Activated T-helper 1 cell treated with anti-CD3 and anti-CD28 coated beads, Interleukin-2, amount 50 U/mL, for 16 hours (primary cell): Measurements from ENCODE around the gene VAPA.

Experiments
- DNase-seq, 2 donors: peaks; one replicate each; pipeline ENCODE4 v3.0.0-alpha.2; 2020; ENCODE audit warnings: low read depth in 1 of 2, low spot score in 1 of 2

VAPA gene

GRCh38 chr18:9969247-9969646 is 55.4 kb downstream of the VAPA start:
- DNase-seq, result no peak

- DNase-seq, result peak; percentile 30 to 46
Observed at GRCh38 chr18:9971313-9971920, 57.6 kb downstream of the VAPA start.

GRCh38 chr18:9973470-9973869 is 59.7 kb downstream of the VAPA start:
- DNase-seq, result no peak

- DNase-seq, result no peak
Observed at GRCh38 chr18:9974279-9974915, 60.6 kb downstream of the VAPA start.

GRCh38 chr18:9975658-9976057 is 61.8 kb downstream of the VAPA start:
- DNase-seq, result no peak

- DNase-seq, result no peak
Observed at GRCh38 chr18:9982711-9983110, 68.9 kb downstream of the VAPA start.

GRCh38 chr18:9984080-9984479 is 70.3 kb downstream of the VAPA start:
- no peak for DNase-seq

- DNase-seq, result no peak
Observed at GRCh38 chr18:9985641-9986040, 71.8 kb downstream of the VAPA start.

GRCh38 chr18:9986156-9986930 is 72.5 kb downstream of the VAPA start:
- DNase-seq, result no peak

GRCh38 chr18:9987345-9987744 is 73.5 kb downstream of the VAPA start:
- DNase-seq, result no peak

GRCh38 chr18:9987931-9988330 is 74.1 kb downstream of the VAPA start:
- DNase-seq, result no peak

- DNase-seq, result no peak
Observed at GRCh38 chr18:9988665-9989064, 74.8 kb downstream of the VAPA start.

GRCh38 chr18:9989481-9989880 is 75.7 kb downstream of the VAPA start:
- DNase-seq, result no peak

- DNase-seq, result no peak
Observed at GRCh38 chr18:9991011-9992000, 77.5 kb downstream of the VAPA start.

GRCh38 chr18:9992300-9992972 is 78.6 kb downstream of the VAPA start:
- no peak for DNase-seq

- DNase-seq, result no peak
Observed at GRCh38 chr18:9992973-9993520, 79.2 kb downstream of the VAPA start.

GRCh38 chr18:9993521-9994025 is 79.8 kb downstream of the VAPA start:
- no peak for DNase-seq

GRCh38 chr18:9994026-9994570 is 80.3 kb downstream of the VAPA start:
- DNase-seq, result no peak

- no peak for DNase-seq
Observed at GRCh38 chr18:9994701-9995235, 81.0 kb downstream of the VAPA start.

GRCh38 chr18:9995631-9996030 is 81.8 kb downstream of the VAPA start:
- DNase-seq, result no peak
